ENCODE data around the gene CFTR.

Gene CFTR

DNA sequence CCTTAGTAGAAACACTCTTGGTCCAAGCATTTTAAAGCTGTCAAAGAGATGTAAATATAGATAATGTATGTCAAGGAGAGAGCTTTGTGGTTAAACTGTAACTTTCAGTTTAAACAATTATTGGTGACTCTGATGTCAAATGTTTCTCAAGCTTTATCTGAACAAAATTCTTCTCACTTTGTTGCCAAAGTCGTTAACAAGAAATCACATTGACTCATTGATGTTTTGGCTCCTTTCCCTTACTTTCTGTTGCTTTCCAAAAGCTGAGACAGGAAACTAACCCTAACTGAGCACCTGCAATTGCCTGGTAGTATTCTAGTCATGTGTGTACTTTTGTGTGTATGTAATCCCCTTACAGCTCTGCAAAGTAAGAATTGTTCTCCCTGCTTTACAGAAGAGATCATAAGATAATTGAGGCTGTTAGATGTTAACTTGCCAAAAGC, 108.5 kb downstream of the CFTR start:
- DNase-seq (ENCODE audit: low spot score), result no peak

GRCh38 chr7:117590191-117590590, 110.4 kb downstream of the CFTR start:
- DNase-seq (ENCODE audit: low spot score), result no peak

GRCh38 chr7:117592011-117592635, 112.3 kb downstream of the CFTR start:
- no peak for DNase-seq (ENCODE audit: low spot score)

DNA sequence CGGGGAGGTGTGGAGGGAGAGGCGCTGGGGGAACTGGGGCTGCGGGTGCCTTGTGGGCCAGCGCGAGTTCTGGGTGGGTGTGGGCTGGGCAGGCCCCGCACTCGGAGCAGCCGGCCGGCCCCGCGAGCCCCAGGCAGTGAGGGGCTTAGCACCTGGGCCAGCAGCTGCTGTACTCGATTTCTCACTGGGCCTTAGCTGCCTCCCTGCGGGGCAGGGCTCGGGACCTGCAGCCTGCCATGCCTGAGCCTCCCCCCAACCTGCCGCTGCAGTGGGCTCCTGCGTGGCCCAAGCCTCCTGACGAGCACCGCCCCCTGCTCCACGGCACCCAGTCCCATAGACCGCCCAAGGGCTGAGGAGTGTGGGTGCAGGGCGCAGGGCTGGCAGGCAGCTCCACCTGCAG, 116.3 kb downstream of the CFTR start:
- DNase-seq (ENCODE audit: low spot score), result no peak

GRCh38 chr7:117597755-117598154, 117.9 kb downstream of the CFTR start:
- no peak for DNase-seq (ENCODE audit: low spot score)

- DNase-seq (ENCODE audit: low spot score), result no peak
These were observed 121.1 kb downstream of the CFTR start for GRCh38 chr7:117600911-117601310.

- DNase-seq (ENCODE audit: low spot score), result no peak
These were observed 123.8 kb downstream of the CFTR start for GRCh38 chr7:117603627-117604026.

DNA sequence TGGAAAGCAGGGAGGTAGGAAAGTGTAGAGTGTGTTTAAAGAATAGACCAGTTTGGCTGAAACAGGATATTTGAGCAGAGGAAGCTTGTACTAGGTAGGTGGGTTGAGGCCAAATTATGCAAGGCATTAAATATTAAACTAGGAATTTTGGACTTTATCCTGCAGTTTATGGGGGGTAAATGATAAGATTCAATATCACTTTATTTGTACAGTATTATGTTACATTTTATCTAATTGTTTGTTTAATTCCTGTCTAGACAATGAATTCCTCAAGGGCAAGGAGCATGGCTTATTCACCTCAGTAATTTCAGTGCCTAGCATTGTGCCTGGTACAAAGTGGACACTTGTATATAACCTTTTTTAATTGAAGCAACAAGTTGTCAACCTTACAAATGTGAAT, 125.9 kb downstream of the CFTR start:
- DNase-seq (ENCODE audit: low spot score), result no peak

DNA sequence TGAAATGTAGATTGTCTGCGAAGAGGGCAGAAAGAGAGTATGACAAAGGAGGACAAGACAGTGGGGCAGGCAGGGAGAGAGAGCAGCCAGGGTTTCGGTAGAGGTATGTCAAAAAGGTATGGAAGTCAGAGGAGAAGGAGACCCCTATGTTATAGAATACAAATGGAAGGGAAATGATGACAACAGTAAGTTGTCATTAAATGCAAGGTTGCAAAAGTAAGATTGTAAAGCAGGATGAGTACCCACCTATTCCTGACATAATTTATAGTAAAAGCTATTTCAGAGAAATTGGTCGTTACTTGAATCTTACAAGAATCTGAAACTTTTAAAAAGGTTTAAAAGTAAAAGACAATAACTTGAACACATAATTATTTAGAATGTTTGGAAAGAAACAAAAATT, 126.3 kb downstream of the CFTR start:
- no peak for DNase-seq (ENCODE audit: low spot score)

DNA sequence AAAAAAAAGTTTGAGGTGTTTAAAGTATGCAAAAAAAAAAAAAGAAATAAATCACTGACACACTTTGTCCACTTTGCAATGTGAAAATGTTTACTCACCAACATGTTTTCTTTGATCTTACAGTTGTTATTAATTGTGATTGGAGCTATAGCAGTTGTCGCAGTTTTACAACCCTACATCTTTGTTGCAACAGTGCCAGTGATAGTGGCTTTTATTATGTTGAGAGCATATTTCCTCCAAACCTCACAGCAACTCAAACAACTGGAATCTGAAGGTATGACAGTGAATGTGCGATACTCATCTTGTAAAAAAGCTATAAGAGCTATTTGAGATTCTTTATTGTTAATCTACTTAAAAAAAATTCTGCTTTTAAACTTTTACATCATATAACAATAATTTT, 130.6 kb downstream of the CFTR start:
- DNase-seq (ENCODE audit: low spot score), result no peak

GRCh38 chr7:117612637-117613036, 132.8 kb downstream of the CFTR start:
- DNase-seq (ENCODE audit: low spot score), result no peak

GRCh38 chr7:117616694-117617093, 136.9 kb downstream of the CFTR start:
- DNase-seq (ENCODE audit: low spot score), result no peak

GRCh38 chr7:117619681-117620080, 139.9 kb downstream of the CFTR start:
- DNase-seq (ENCODE audit: low spot score), result no peak

DNA sequence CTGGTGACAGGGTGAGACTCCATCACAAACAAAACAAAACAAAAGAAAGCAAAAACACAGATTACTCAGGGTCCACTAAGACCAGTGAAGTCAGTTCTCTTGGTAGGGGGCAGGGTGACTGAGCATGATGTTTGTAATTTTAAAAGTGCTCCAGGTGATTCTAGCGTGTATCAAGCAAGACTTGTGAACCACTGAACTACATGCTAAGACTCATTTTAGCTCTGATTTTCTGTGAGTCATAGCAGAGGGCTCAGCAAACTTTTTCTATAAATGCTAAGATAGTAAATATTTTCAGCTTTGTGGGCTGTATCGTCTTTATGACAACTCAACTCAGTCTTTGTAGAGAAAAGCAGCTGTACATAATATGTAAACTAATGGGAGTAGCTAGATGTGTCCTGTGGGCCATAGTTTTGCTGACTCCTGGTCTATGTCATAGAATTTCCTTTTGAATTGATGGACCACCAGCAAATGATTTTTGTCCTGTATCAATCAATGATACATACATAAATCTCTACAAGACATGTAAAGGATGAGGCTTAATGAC, 141.3 kb downstream of the CFTR start:
- DNase-seq (ENCODE audit: low spot score), result no peak

DNA sequence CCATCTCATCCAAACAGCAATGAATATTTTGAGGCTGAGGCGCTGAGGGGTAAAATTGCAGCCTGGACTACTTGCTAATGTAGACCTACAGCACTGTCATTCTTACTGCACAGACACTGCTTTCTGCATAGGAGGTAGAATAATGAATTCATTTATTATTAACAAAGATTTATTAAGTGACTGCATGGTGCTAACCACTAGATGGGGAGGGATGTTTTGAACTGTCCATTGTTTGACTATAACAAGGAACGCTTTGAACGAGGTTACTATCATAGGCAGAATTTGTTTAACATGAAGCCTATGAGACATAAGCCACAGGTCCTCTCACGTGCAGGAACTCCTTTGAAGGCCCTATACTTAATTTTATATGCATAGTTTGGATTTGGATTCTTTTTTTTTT, 143.8 kb downstream of the CFTR start:
- DNase-seq (ENCODE audit: low spot score), result no peak

DNA sequence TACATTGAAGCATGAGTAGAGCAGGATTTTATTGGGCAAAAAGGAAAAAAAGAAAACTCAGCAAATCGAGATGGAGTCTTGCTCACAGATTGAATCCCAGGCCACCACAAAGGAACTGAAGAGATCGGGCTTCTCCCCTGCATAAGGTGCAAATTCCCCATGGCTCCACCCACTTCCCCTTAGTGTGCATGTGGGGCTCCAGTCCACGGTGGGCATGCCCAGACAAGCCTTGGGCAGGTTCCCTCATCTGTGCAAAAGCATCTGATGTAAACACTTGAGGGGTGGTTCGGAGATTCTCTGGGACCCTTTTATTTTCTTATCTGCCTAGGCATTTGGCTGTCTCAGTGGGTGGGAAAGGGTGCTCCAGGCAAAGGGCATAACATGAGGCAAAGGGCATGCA, 150.7 kb downstream of the CFTR start:
- no peak for DNase-seq (ENCODE audit: low spot score)

DNA sequence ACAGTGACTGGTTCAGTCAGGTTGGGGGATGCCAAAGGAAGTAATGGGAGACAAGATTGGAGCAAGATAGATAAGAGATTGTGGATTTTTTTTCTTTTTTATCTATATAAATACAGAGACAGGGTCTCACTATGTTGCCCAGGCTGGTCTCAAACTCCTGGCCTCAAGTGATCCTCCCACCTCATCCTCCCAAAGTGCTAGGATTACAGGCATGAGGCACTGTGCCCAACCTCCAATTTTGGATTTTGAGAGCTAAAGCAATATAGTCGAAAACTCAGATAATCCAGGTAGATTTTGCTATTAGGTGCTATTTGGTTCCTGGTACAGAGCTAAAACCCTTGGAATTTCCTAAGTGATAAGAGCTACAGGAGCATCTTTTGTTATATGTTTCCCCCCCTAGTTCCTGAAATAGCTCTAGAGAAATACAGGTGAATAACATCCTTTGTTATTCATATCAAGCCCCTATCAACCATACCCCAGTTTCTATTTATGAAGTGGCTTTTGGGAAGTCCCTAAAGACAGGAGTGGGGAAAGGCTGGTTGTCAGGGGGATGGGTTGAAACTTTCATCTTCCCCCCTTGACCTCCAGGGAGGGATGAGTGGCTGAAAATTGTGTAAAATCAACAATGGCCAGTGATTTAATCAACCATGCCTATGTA, 151.2 kb downstream of the CFTR start:
- DNase-seq (ENCODE audit: low spot score), result no peak

DNA sequence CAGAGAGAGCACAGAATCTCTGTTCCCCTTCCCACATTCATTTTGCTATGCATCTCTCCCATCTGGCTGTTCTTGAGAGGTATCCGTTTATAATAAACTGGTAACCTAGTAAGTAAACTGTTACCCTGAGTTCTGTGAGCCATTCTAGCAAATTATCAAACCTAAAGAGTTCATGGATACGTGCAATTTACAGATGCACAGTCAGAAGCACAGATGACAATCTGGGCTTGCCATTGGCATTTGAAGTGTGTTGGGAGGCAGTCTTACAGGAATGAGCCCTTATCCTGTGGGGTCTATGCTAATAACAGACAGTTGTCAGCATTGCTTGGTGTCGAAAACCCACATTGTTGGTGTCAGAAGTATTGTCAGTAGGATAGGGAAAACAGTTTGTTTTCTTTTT, 151.8 kb downstream of the CFTR start:
- DNase-seq (ENCODE audit: low spot score), result no peak

GRCh38 chr7:117637937-117638336, 158.1 kb downstream of the CFTR start:
- no peak for DNase-seq (ENCODE audit: low spot score)

DNA sequence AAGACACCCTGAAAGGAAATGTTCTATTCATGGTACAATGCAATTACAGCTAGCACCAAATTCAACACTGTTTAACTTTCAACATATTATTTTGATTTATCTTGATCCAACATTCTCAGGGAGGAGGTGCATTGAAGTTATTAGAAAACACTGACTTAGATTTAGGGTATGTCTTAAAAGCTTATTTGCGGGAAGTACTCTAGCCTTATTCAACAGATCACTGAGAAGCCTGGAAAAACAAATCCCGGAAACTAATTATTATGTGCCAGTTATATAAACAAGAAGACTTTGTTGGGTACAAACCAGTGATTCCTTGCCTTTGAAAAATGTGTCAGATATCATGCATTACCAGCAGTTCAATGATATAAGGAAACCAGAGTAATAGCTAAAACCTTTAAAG, 160.1 kb downstream of the CFTR start:
- DNase-seq (ENCODE audit: low spot score), result no peak

- DNase-seq (ENCODE audit: low spot score), result no peak
These were observed 160.6 kb downstream of the CFTR start for GRCh38 chr7:117640465-117640864.

- no peak for DNase-seq (ENCODE audit: low spot score)
These were observed 165.8 kb downstream of the CFTR start for GRCh38 chr7:117645481-117646165.

DNA sequence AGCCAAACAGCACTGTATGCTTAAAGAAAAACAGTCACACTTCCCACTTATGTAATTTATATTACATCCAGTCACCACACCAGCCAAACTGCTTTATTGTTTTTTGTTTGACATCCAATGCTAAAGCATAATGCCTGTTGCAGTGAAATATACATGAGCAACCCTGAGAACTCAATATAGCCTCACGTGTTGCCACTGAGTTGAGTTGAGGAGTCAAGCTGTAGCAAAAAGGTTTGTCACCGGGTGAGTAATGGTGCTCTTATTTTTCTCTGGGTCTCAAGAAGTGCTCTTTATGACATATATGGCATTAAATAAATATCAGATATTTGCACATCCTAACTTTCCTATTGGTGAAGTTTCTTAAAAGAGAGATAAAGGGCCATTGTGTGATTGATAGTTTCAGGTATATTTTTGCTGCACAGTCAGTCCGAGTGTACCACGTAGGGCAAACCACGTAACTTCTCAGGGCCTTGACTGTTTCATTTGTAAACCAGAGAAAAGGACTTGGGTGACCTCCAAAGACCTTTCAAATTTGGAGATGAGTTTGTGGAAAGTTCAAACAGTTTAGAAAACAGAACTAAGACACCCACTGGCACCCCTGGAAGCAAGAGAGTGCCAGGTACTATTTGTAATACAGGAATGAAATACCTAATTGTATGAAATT, 168.5 kb downstream of the CFTR start:
- no peak for DNase-seq (ENCODE audit: low spot score)

All from ecto neural progenitor cell (in vitro differentiated cells).